Measurements from ENCODE around the gene ACAP1.

Gene ACAP1, protein sequence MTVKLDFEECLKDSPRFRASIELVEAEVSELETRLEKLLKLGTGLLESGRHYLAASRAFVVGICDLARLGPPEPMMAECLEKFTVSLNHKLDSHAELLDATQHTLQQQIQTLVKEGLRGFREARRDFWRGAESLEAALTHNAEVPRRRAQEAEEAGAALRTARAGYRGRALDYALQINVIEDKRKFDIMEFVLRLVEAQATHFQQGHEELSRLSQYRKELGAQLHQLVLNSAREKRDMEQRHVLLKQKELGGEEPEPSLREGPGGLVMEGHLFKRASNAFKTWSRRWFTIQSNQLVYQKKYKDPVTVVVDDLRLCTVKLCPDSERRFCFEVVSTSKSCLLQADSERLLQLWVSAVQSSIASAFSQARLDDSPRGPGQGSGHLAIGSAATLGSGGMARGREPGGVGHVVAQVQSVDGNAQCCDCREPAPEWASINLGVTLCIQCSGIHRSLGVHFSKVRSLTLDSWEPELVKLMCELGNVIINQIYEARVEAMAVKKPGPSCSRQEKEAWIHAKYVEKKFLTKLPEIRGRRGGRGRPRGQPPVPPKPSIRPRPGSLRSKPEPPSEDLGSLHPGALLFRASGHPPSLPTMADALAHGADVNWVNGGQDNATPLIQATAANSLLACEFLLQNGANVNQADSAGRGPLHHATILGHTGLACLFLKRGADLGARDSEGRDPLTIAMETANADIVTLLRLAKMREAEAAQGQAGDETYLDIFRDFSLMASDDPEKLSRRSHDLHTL

DNA sequence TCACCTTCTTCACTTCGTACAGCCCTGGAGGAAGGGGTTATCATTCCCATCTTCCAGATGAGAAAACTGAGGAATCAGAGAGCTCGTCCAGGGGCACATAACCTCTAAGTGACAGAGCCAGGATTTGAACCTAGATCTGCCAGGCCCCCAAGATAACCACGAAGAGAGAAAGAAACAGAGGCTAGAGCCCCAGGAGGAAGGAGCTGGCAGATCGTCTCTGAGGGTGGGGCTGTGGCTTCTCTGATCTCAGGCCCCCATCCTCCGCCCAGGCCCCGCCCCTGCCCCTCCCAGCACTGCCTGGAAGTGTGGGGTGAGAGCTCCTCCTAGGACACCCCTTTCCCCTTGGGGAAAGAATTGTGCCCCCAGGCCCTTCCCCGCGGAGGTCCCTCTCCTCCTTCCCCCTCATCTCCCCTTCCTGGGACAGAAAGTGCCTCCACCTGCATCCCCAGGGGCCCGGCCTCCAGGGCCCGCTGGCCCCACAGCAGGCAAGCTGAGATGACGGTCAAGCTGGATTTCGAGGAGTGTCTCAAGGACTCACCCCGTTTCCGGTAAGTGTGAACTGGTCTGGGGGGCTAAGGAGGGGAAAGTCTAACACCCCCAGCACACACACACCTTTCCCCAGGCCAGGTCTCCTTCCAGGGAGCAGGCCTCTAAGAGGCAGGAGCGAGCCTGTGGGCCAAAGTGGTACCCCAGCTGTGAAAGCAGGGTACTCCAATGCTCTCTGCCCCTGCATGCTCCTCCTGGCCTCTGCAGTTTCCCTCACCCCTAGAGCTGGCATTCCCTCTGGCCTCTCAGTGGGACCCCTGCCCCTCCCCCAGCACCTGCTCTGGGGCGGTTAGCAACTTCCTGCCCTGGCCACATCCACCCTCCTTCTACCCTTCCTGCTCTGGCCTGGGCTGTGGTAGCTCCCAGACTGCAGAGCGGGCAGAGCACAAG is at the start of gene ACAP1:
Gene ACAP1 (plus strand): TSS at position 290 of the 936 bp plus-strand sequence. CDS start 206 bp downstream, at position 496.
- DNase-seq (ENCODE audit: low read depth in 2 of 2, low spot score in 1 of 2), result peak; percentile 73 to 76

DNA sequence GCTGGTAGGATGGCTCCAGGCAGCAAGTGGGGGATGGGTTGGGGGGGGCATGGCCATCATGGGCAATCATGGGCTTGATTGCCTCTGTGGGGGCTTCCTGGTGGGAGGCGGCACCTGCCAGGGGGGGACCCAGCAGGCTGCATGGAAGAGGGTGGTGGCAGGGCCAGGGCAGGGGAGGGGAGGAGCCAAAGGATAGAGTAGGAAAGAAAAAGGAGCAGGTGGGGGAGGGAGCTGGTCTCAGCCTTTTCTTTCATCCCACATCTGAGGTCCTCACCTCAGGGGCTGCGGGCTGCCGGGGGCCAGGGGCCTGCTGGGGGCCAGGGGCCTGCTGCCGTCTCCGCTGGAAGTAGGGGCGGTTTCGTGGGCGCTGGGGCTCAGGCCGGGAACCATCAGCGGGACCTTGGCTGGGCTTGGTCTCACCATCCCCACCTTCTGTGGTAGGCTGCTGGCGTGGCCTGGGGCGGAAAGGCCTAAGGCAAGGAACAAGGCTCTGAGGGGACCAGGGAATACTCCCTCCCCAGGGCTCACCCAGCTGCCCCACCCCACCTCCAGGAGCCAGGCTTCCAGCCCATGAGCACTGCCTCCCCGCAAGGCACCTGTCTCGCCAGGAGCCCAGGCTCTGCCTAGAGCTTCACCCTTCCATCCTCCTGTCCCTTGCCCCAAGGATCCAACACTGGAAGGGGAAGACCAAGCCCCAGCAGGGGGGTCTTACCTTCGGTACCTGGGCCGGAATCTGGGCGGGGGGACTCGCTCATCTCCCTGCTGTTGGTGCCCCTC is 46.9 kb upstream of the ACAP1 start:
- no peak for DNase-seq (ENCODE audit: low read depth in 2 of 2, low spot score in 1 of 2)

DNA sequence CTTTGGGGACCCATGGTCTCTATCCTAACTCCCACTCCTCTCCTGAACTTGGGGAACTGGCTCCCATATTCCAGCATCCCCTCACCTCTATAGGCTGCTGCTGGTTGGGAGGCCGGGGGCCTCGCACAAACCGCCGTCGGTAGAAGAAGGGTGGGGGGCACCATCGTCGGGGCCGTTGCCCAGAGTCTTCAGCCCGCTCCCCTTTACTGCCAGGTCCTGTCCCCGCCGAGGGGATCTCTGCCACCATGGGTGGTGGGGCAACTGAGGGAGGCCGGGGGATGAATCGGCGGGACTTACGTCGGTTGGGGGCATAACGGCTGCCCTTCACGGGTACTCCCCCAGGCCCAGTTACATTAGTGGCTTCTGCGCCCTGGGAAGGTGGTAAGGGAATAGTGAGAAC is 46.2 kb upstream of the ACAP1 start:
- DNase-seq (ENCODE audit: low read depth in 2 of 2, low spot score in 1 of 2), result no peak

DNA sequence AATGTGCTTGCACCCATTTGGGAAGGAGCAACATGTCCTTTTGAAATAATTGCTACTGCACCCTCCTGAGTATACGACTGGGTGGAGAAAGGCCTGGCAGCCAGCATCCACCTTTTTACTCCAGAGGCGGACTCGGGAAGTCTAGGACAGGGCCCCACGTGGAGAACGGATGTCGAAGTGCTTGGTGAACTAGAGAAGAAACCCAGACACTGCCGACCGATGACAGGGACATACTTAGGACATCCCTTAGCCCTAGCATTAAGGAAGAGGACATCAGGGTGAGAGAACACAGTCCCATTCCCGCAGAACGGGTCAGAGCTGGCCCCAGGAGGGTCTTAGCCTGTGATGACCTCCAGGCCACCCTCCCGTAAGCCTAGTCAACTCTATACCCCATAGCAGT is 45.6 kb upstream of the ACAP1 start:
- DNase-seq (ENCODE audit: low read depth in 2 of 2, low spot score in 1 of 2), result no peak

DNA sequence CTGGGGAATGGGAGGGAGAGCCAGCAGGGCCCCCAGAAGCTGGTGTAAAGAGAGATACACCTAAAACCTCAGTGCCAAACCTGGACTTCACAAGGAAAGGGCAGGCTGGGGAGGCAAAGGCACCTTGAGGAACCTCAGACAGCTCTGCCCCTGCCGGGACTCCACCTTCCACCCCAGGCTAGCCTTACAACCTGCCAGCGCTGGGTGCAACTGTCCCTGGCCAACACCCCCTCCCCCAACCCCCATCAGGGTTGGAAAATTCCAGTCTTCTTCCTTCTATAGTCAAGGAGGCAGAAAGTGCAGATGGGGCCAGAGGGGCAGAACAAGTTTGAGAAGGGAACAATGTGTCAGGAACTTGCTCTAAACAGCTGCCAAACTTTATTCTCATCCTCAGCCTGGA is 44.1 kb upstream of the ACAP1 start:
- DNase-seq (ENCODE audit: low read depth in 2 of 2, low spot score in 1 of 2), result no peak

DNA sequence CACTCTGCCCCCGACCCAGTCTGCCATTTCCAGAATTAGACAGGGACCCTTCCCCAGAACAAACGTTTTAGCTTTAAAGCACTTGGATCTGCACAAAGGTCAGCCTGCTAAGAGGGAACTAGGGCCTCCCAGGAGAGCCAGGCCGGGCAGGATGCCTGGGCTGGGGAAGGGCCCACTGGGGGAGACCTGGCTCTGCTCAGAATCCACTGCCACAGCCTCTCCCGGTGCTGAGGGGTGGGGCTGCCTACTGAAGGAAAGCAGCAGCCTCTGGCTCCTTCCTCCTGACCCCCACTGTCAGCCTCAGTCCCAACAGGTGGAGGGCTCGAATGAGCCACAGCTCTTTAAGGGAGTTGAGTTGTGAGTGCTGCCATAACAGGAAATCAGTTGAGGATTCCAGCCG is 43.6 kb upstream of the ACAP1 start:
- DNase-seq (ENCODE audit: low read depth in 2 of 2, low spot score in 1 of 2), result no peak

DNA sequence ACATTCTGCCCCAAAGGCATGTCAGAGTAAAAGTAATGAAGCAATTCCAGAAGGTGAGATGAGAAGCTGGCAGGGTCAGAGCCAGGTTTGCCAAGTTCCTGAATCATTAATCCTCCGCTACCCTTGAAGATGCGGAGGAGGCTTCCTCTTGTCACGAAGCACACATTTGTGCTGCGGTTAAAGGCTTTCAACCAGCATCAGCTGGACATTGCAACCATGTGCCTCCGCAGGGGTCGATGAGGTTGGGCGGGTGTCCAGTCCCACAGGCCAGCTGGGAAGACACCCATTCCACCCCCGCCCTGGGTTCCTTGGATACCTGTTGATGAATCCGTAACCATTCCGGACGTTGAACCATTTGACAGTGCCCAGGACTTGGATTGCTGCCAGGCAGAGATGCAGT is 43.2 kb upstream of the ACAP1 start:
- DNase-seq (ENCODE audit: low read depth in 2 of 2, low spot score in 1 of 2), result no peak

DNA sequence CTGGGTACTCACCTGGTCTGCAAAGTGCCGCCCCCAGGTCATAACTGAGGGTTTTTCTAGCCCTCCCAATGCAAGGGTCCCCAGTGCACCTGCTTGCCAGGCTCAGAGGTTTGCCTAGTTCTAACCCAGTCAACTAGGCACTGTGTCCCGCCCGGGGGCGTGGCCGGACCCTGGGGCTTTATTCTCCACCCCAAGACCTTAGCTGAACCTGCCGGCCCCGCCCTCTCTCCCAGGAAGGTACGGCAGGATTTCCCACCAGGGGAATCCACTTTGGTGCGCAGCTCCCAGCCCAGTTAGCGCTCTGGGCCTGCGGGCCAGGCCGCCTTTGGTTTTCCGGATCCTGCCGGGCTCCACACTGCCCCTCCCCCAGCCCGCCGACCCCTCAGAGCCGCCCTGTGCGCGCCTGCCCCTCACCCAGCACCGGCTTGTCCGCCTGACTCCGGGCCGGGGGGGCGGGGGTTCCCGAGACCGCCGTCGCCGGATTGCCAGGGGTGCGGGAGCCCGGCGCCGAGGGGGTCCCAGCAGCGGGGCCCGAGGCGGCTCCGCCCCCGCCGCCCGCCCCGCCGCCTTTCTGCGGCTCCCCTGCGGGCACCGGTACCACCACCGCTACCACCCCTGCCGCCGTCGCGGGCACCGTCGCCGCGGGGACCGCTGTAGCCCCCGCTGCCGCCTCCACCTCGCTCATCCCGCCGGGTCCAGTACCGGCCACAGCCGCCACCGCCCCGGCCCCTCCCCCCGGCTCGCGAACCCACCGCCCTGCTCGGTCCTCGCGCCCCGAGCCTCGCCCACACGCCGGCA is 42.3 kb upstream of the ACAP1 start:
- DNase-seq (ENCODE audit: low read depth in 2 of 2, low spot score in 1 of 2), result no peak

DNA sequence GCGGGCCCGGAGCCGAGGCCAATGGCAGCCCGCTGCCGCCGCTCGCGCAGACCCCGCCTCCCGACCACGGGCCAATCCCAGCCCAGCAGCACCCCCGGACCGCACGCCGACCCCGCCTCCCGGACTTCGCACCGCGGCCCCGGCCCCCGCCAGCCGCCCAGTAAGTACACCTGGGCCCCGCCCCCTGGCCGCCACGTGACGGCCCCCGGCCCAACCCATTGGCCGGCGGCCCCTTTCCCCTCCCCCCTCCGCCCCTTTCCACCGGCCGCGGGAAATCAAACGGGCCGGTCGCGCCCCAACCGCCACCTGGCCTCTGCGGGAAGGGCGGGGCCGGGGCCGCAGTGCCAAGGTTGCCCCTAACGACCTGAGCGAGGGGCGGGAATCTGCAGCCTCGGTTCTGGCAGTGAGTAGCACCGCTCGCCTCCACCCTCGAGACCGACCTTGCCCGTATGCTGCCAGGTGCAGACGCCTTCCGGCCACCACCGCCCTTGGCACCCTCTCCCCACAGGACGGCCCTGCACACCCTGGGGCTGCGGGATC is 41.6 kb upstream of the ACAP1 start, which contains the start of gene YBX2:
Gene YBX2 (minus strand): TSS at position 26 of the 540 bp plus-strand sequence. CDS start 139 bp downstream, outside the sequence.
- DNase-seq (ENCODE audit: low read depth in 2 of 2, low spot score in 1 of 2), result peak in 1 of 2 donors; percentile 50

DNA sequence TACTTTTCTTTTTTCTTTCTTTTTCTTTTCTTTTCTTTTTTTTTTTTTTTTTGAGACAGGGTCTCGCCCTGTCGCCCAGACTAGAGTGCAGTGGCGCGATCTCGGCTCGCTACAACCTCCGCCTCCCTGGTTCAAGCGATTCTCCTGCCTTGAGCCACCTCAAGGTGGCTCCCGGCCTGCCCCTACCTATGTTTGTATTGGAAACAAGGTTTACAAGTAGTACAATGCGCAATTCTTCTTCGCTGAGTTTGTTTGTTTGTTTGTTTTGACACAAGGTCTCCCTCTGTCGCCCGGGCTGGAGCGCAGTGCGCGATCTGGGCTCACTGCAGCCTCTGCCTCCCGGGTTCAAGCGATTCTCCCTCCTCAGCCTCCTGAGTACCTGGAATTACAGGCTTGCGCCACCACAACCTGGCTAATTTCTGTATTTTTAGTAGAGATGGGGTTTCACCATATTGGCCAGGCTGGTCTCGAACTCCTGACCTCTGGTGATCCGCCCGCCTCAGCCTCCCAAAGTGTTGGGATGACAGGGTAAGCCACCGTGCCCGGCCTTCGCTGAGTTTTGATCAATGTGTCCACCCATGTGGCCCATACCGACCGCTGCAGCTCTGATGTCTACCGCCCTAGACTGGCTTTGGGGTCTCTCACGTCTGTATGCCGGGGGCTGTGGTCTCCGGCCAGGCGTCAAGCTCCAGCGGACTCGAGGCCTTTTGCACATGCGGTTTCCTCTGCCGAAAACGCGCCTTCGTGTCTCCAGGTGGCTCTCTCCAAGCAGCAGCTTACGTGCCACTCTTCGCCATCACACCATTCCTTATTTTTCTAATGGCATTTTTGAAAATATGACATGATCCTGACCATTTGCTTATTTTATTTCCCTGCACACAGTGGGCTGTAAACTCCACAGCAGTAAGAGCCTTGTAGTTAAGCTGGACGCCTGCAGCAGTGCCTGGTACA is 40.8 kb upstream of the ACAP1 start:
- DNase-seq (ENCODE audit: low read depth in 2 of 2, low spot score in 1 of 2), result no peak

DNA sequence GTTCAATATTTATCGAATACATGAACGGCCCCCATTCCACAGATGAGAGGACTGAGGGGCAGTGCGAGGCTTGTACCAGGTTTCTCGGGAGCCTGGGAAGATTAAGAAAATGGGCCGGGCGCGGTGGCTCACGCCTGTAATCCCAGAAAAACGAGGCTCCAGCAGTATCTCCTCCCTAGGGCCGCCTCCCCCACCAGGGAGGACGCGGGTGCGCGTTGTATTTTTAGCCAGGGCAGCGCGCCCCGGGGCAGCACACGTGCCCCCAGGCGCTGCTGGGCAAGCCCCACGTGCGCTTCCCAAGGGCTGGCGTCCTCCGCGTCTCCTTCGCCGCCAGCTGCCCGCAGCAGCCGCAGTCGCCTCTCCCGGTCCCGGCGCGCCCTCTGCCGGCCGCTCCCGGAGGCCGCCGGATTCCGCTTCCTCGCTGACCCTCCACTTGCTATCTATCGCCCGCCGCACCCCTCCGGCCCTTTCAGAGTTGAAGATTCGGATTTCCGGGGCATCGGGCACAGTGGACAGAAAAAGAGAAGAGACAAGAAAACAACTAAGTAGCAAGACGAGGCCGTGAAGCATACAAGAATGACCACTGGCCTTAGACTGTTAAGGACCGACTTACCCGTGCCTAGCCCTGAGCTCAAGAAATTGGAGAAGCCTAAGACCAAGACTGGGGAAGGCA is 40.0 kb upstream of the ACAP1 start:
- DNase-seq (ENCODE audit: low read depth in 2 of 2, low spot score in 1 of 2), result no peak

DNA sequence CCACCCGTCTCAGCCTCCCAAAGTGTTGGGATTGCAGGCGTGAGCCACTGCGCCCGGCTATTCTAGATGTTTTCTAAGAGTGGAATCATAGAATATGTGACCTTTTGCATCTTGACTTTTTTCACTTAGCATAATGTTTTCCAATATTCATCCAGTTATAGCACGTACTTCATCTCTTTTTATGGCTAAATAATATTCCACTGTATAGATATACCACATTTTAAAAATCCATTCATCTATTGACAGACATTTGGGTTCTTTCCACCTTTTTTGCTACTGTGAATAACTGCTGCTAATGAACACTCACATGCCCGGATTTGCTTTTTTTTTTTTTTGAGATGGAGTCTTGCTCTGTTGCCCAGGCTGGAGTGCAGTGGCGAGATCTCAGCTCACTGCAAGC is 32.1 kb upstream of the ACAP1 start:
- DNase-seq (ENCODE audit: low read depth in 2 of 2, low spot score in 1 of 2), result no peak

DNA sequence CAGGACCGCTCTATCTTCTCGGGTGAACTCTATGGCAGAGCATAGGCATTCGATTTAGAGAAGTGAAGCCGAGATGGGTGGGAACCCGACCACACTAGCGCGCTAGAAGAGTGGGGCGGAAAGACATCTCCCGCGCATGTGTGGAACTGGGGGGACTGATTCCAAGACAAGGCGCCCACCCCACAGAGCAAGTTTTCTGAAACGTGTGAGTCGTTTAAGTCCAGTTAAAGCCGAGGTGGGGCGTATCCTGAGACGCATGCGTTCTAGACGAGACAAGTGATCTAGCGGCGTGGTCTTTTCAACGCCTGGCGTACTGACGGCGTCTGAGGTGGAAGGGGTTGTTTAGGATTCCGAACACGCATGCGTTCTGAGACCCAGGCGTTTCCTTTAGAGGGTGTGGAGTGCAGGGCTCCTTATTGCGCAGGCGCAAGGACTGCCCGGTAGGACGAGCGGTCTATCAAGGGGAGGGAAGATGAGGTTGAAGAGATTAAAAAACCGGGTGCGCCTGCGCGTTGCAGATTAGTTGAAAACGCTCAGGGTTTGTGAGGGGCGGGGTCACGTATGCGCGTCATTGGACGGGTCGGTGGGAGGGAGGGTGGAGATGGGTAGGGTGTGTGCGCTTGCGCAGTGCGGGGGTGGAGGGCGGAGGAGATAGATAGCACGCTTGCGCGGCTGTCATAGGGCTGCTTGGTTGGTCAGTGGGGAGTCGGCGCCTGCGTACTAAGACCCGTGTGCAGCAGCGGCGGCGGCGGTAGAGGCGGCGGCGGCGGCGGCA is 29.2 kb upstream of the ACAP1 start, which contains the start of gene EIF5A:
Gene EIF5A (plus strand): TSS at position 718 of the 775 bp plus-strand sequence. CDS start 2,008 bp downstream, outside the sequence.
- peak; percentile 100 for DNase-seq (ENCODE audit: low read depth in 2 of 2, low spot score in 1 of 2)

DNA sequence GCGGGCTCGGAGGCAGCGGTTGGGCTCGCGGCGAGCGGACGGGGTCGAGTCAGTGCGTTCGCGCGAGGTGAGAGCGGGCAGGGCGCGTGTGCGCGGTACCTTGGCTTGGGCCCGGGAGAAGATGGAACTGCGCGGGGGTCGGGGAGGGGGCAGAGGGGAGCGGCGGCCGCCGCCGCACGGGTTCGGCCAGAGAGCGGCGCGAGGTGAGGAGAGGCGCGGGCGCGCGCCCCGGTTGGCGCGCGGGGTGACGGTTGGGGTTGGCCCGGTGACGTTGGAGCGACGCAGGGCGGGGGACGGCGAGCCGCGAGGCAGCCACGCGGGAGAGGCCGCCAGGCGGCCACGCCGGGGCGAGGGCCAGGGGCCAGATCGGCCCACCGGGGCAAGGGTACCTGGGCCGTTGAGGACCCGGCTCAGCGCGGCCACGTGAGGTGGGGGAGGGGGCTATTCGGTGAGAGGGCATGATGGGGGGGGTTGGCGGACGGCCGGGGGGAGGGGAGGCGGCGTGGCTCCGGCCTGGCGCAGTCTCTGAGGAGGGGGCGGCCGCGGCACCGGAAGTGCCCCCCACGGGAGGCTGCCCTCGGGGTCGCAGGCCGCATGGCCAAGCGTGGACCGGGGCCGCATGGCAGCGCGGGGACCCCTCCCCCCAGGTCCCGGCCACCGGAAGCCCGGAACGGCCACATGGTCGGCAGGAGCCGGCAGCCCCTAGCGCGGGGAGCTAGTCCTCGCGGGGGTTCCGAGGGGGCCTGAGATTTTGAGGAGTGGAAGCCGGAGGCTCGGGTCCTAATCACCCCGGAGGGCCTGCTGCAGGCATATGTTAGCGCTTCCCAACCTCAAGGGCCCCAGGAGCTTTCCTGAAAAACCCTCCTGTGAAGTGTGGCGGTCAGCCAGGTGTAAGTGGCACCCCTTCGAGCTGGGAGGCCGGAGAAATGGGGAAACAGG is 28.4 kb upstream of the ACAP1 start:
- no peak for DNase-seq (ENCODE audit: low read depth in 2 of 2, low spot score in 1 of 2)

DNA sequence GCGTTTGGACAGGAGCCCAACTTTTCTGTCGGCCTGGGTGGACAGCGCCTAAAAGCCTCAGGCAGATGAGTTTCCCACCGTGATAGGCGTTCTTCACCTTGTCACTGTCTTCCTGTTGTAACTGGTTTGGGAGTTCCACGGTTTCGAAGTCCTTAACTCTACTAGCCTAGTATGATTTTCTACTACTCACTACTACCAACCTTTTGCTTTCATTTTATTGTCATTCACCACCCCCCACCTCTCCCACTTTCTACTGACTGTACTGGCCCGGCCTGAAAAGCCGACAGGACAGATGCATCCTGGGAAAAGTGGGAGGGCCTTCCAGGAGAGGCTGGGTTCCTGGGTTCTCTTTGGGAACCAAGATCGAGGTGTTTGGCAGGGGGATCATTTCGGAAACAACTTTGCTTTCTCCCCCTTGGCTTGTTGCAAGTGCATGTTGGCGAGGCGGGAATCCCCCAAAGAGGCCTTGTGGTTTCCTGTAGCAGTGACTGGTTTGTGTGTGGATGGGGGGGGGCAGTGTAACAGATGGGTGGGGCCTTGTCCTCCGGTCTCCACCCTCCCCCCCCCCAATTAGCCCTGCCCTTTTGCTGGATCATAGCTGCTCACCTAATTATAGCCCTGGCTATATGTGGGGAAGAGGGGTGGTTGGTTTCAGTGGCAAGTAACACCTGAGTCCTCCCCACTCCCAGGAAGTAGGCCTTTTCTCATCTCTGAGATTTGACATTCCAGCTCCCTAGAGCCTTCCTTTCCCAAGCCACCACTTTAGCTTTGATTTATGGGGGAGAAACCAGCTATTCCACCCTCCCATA is 27.5 kb upstream of the ACAP1 start:
- DNase-seq (ENCODE audit: low read depth in 2 of 2, low spot score in 1 of 2), result peak; percentile 67 to 75

Measured in stimulated activated CD8-positive, alpha-beta memory T cell treated with anti-CD3 and anti-CD28 coated beads, Interleukin-4, amount 100 ng/mL, for 1 hour (primary cell).